G401 (cell line): Measurements from ENCODE around the gene CORO7. TPM values are rescaled to one million over a fixed set of nuclear protein-coding genes. Genes with fewer than 3 reads are reported as not detected.
A peak's percentile ranks its signal among the peaks of the same experiment; 100 is the strongest.

ENCODE experiments used
- DNase-seq: peaks from one replicate; pipeline ENCODE4 v3.0.0-alpha.2; 2015; ENCODE audit warnings: low spot score
- in situ Hi-C: cut with HindIII; loops from 2 replicates; pipeline ENCODE4 v1.10.0; 2016; ENCODE audit warnings: low sequenced_read_pairs, mixed read lengths
- total RNA-seq: library from RNA; depleted of rRNA; stranded (reverse); fragments of >200 nt; shearing (Covaris generic); gene quantifications from 2 replicates; pipeline ENCODE4 v1.2.3, GENCODE V29; 2014

CORO7 gene
- total RNA-seq, 1 experiment from 2014 or later: 39.5 TPM

DNA sequence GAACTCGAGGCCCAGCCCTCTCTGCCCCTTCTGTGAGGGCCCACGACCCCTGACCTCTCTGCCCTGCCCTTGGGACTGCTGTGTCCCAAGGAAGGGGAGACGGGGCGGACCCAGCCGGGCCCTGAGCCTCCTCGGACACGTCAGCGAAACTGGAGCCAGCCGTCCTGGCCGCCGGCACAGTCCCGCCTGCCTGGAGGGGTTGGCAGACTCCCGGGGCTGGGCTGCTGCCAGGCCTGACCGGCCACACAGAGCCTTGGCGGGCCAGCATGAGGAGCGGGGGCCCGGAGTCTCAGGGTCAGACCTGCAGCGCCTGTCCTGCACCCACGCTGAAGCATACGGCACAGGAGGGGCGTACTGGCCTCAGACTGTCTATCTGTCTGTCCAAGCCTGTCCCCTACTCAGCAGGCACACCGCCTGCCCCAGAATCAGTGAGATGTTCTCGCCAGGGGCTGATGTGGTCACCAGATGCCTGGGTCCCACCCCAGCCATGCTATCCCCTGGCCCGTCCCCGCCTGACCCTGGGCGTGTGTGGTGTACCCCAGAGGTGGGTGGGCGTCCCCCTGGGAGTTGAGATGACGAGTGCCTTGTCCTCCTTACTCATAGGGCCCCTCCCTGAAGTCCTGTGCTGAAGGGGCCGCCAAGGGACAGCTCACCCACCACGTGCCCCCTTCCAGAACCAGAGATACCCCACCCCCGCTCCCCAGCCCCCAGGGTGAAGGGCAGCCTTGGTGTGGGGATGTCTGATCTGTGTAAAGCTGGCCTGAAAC is 40.1 kb downstream of the CORO7 start:
- peak; percentile 81 for DNase-seq
- in situ Hi-C loops: no loop called here

GRCh38 chr16:4375717-4376116 is 40.7 kb downstream of the CORO7 start:
- in situ Hi-C loops: no loop called here
- DNase-seq: no peak

DNA sequence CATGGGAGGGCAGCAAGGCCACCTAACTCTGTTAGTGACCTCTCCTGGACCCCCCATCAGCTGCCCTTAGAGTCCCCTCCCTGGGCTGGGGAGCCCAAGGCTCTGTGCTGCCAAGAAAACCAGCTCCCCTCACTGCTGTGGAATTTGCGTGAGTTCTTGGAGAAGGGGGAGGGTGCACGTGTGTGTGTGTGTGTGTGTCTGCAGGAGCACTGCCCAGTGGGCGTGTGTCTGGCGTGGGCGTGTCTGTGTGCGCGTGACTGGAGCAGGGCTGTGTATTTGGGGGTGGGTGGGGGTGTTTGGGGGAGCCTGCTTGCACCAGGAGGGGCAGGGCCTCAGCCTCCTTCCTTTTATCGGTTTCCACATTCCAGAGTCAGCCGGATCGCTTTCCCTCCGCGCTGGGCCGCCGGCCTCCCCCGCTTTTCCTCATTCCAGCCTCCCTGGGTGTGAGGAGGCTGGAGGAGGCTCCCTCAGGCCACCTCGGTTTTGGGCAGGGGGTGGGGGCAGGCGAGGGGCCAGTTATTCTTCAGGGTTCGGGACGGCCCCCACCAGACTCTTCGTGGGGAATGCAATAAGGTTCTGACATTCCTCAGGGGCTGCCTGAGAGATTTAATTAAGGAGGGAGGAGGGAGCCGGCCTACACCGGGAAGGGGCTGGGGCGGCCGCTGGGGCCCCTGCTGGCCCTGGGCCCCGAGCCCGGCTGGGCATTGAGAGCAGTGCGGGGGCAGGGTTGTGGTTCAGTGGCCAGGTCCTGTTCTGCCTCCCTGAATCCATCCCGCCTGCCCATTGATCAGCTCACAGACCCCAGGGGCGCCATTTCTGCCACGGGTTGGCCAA is 42.3 kb downstream of the CORO7 start:
- in situ Hi-C loops: no loop called here
- DNase-seq: no peak

GRCh38 chr16:4373356-4373908 is 43.0 kb downstream of the CORO7 start:
- in situ Hi-C loops: no loop called here
- no peak for DNase-seq

- in situ Hi-C loops: no loop called here
- no peak for DNase-seq
These were observed 43.6 kb downstream of the CORO7 start for GRCh38 chr16:4372578-4373355.

DNA sequence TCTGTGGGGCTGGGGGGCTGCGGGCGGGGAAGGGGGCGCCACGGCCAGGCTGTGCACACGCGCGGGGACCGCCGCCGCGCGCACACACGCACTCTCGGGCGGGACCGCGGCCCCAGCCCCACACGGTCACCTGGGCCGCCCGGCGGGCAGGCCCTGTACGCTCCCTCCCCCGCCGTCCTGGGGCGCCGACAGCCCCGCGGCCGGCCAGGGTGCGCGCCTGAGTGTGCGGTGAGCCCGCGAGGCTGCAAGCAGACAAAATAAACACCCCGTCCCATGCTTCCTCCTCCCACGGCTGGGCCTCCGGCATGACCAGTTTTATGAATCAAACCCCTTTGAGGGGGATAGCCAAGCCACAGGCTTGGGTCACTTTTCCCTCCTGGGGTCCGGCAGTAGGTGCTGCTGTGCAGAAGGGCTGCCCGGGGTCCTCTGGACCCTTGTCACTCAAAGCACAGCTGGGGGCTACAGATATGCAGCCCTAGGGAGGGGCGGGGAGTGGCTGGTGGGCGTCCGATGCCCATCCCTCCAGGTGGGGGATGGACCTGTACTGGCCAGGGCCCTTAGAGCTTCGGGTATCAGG is 44.3 kb downstream of the CORO7 start:
- no peak for DNase-seq
- in situ Hi-C loops: no loop called here

- in situ Hi-C loops: no loop called here
- DNase-seq: peak; percentile 68
These were observed 44.9 kb downstream of the CORO7 start, which contains the start of gene VASN for GRCh38 chr16:4371357-4372000. Gene VASN (plus strand): TSS chr16:4371848. CDS start chr16:4380878, 9,030 bp downstream.

- in situ Hi-C loops: no loop called here
- DNase-seq: no peak
These were observed 45.6 kb downstream of the CORO7 start for GRCh38 chr16:4370570-4371356.

DNA sequence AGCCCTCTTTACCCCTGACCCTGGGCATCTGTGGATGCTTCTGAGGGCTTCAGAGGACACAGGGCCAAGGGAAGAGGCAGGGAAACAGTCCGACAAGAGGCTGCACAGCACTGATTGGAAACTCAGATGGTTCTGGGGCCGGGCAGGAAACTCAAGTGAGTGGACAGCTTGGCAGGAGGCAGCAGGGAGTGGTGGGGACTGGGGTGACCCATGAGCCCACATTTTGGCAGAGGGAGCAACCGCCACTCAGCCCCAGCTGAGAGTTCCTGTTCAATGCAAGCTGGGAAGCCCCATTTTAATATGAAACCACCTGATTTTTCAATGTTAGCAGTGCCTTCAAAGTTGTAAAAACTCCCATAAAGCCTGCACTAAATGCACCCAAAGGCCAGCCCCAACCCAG is 46.2 kb downstream of the CORO7 start:
- in situ Hi-C loops: no loop called here
- no peak for DNase-seq

DNA sequence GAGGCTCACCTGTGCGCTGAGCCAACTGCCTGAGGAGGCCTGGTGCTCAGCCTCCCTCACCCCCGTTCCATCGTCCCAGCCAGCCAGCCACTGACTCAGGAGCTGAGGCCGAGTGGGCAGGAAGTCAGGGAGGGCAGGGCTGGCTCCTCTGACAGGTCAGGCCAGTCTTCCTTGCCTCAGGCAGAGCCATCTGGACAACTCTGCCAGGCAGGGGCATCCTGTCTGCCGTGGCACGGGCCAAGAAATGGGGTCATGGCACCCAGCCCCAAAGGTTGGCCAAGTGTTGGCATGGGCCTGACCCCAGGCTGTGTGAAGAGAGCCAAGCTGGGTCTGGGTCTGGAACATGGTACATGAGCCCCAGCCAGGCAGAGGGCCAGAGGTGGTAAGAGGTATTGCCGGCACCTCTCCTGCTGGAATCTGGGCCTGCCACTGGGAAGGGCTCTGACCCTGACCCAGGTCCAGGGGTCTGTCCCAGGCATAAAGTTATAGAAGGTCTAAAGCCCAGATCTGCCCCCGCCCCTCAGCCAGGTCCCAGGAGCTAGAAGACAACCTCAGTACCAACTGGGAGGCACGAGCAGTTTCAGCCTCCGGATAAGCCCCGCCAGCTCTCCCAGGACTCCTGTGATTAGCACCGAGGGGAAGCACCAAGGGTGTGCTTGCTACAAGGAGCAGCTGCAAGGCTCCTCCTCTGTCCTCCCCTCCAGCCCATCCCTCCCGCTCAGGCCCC is 47.2 kb downstream of the CORO7 start:
- in situ Hi-C loops: no loop called here
- peak; percentile 52 for DNase-seq

DNA sequence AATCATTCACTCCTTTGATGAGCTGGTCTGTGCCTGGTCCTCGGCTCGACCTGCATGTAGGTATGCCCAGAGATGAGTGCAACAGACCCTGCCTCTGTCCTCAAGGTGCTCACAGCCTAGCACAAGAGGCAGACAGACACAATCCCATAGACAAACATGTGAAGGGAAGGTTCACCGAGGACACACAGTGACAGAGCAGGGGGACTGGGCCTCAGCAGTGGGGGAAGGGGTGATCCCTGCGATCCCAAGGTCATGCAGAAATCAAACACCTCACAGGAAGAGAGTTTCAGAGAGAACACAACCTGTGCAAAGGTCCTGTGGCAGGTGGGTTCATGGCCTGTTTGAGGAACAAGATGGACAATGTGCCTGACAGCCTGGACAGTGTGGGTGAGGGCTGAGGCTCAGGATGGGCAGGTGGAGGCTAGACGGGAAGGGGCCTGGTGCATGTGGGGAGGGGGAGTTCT is 49.0 kb downstream of the CORO7 start:
- in situ Hi-C loops: no loop called here

DNA sequence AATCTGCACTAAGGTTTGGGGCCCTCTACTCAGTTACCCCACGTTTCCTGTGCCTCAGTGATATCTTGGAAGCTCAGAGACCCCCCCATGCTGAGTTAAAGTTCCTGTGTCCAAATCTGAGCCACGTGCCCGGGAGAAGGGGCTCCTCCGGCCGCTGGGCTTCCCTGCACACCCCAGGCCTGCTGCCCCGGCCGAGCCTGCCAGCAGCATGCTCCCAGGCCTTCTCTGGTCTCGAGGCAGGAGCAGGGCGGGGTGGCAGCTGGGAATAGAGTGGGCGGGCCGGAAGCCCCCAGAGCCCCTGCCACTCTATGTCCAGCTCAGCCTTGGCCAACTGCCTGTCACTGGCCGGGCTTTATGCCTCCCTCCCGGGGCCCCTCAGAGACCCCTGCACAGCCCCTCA is 50.4 kb downstream of the CORO7 start:
- no peak for DNase-seq
- in situ Hi-C loops: no loop called here

More for the DNA sequence above, 49.0 kb downstream of the CORO7 start:
- DNase-seq: no peak

- DNase-seq: no peak
- in situ Hi-C loops: no loop called here
These were observed 50.8 kb downstream of the CORO7 start for GRCh38 chr16:4365615-4366014.

DNA sequence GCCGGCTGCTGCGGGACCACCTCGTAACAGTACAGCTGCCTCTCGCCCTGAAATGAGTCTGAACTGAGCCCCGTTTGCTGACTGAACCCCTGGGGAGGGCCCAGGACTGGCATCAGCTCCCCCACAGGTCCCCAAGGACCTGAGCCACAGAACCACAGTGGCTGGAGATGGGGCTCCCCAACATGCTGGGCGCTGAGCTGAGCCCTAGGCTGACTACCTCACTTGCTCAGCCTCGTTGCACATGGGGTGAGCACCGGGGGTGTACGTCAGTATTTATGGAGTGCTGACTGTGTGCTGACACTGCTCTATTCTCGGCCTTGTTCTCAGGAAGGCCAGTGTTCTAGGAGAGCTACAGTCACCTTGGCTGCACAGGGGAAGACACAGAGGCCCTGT is 51.4 kb downstream of the CORO7 start:
- in situ Hi-C loops: no loop called here
- no peak for DNase-seq

DNA sequence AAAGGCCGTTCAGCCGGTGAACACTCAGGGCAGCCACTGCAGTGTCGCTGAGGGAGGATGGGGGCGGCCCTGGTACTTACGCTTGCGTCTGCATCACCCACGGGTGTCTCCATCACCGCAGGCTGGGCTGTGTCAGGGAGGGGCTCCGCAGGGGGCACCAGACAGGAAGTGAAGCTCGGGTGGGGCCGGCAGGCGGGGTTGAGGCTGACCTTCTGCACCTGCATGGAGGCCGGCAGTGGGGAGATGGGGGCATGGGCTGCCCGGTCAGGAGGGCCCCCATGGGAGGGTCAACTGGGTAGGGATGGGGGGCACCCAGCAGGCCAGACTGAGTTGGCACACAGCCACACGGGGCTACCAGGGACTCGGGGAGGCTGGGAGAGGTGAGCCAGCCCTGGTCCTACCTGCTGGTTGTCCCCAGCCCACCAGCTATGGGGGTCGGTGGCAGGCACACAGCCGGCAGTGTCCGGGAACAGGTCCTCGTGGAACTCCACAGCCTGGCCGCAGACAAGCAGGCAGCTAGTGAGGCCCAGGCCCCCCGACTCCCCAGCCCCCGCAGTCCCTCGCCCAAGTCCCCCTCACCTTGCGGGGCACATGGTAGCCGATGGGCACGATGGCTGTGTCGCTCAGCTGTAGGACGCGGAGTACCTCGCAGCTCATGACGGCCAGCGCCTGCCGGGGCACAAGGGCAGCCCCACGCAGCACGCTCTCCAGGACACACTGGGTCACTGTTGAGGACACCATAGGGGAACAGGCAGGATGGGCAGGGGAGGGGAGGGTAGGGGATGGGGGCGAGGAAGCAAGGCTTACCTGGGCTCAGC is 52.0 kb downstream of the CORO7 start:
- in situ Hi-C loops: no loop called here
- DNase-seq: no peak

GRCh38 chr16:4362476-4363135 is 53.8 kb downstream of the CORO7 start:
- no peak for DNase-seq
- in situ Hi-C loops: no loop called here
